ENCODE results near the gene VCL. TPM values are rescaled to one million over a fixed set of nuclear protein-coding genes. Genes with fewer than 3 reads are reported as not detected.

The VCL gene
- total and polyA plus RNA-seq, 9 of the 15 experiments (the other 6 are each of a cell fraction or from before 2014, with no cell fraction given): 29.8 to 186 (median 76.4) TPM

DNA sequence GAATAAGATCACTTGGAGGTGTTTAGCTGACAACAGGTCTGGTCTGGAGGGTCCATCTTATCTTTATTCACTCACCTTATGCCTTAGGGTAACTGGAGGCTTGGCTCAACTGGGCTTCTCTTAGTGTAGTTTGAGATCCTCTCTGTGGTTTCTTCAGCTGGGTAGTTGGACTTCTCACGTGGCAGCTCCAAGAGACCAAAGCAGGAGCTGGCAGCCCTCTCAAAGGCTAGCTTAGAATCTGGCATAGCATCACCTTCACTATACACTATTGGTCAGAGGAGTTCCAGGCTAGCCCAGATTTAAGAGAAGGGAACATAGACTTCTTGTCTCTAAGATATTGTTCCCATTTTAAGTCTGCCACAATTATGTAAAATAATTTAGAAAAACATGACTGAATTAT, 169.5 kb downstream of the VCL start (continued):
- TF ChIP-seq, protein P1, sequence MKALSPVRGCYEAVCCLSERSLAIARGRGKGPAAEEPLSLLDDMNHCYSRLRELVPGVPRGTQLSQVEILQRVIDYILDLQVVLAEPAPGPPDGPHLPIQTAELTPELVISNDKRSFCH (CRISPR knock-in tag; IDR thresholded peaks at IDR 0.05): no peak
- TF ChIP-seq, protein P1 (tag; IDR thresholded peaks at IDR 0.05): no peak
- TF ChIP-seq ZNF507 (tag; conservative IDR thresholded peaks at IDR 0.05): no peak
- TF ChIP-seq U2AF1 (optimal IDR thresholded peaks at IDR 0.05; ENCODE audit: low read depth, low read length): no peak

Other genes with a start within 250 kb of the VCL start
- gene CHCHD1, start 216.1 kb upstream of the VCL start, total RNA-seq (2014; rRNA removed): 82.9 and 130 TPM in 2 replicates
- gene CHCHD1, start 216.1 kb upstream of the VCL start, total RNA-seq (2014; rRNA removed; fragmentation: Illumina TruSeq; extraction: Trizol): 68.2 and 79.6 TPM in 2 replicates
- gene CHCHD1, start 216.1 kb upstream of the VCL start, total RNA-seq (2015; rRNA removed; fragmentation: Illumina TruSeq; extraction: Trizol): 69.6 and 83.4 TPM in 2 replicates
- 52.9 and 54.9 TPM in 2 replicates for gene CHCHD1, start 216.1 kb upstream of the VCL start, total RNA-seq (2021)
- gene CHCHD1, start 216.1 kb upstream of the VCL start, polyA plus RNA-seq (2011; rRNA removed): 84.9 and 110 TPM in 2 replicates
- gene CHCHD1, start 216.1 kb upstream of the VCL start, polyA plus RNA-seq (2014; fragmentation: Illumina TruSeq; extraction: Trizol): 59.5 and 75.0 TPM in 2 replicates
- 100 to 1,000 TPM in 1 of 2 experiments, 10 to 100 TPM in 1; 89.7 to 114 TPM for gene CHCHD1, start 216.1 kb upstream of the VCL start, polyA plus RNA-seq (2014; fragmentation: Nextera tagmentation; extraction: Ambion mirVana)
- 126 and 135 TPM in 2 replicates for gene CHCHD1, start 216.1 kb upstream of the VCL start, polyA plus RNA-seq (2014; rRNA removed)
- gene ZSWIM8, start 212.5 kb upstream of the VCL start, total RNA-seq (2014; rRNA removed): 21.9 and 34.2 TPM in 2 replicates
- gene ZSWIM8, start 212.5 kb upstream of the VCL start, total RNA-seq (2014; rRNA removed; fragmentation: Illumina TruSeq; extraction: Trizol): 14.9 and 15.0 TPM in 2 replicates
- 26.7 and 30.0 TPM in 2 replicates for gene ZSWIM8, start 212.5 kb upstream of the VCL start, total RNA-seq (2015; rRNA removed; fragmentation: Illumina TruSeq; extraction: Trizol)
- gene ZSWIM8, start 212.5 kb upstream of the VCL start, total RNA-seq (2021): 43.4 and 45.6 TPM in 2 replicates
- 35.1 and 76.4 TPM in 2 replicates for gene ZSWIM8, start 212.5 kb upstream of the VCL start, polyA plus RNA-seq (2011; rRNA removed)
- 40.7 and 51.3 TPM in 2 replicates for gene ZSWIM8, start 212.5 kb upstream of the VCL start, polyA plus RNA-seq (2014; fragmentation: Illumina TruSeq; extraction: Trizol)
- gene ZSWIM8, start 212.5 kb upstream of the VCL start, polyA plus RNA-seq (2014; fragmentation: Nextera tagmentation; extraction: Ambion mirVana): 1 to 10 TPM; 5.6 to 6.2 TPM
- gene ZSWIM8, start 212.5 kb upstream of the VCL start, polyA plus RNA-seq (2014; rRNA removed): 38.4 and 47.8 TPM in 2 replicates
- 27.2 and 32.1 TPM in 2 replicates for gene NDST2, start 186.5 kb upstream of the VCL start, total RNA-seq (2014; rRNA removed)
- 12.5 and 14.7 TPM in 2 replicates for gene NDST2, start 186.5 kb upstream of the VCL start, total RNA-seq (2014; rRNA removed; fragmentation: Illumina TruSeq; extraction: Trizol)
- gene NDST2, start 186.5 kb upstream of the VCL start, total RNA-seq (2015; rRNA removed; fragmentation: Illumina TruSeq; extraction: Trizol): 18.2 and 19.6 TPM in 2 replicates
- 33.9 and 35.7 TPM in 2 replicates for gene NDST2, start 186.5 kb upstream of the VCL start, total RNA-seq (2021)
- gene NDST2, start 186.5 kb upstream of the VCL start, polyA plus RNA-seq (2011; rRNA removed): 23.8 and 31.6 TPM in 2 replicates
- 22.6 TPM in 2 replicates for gene NDST2, start 186.5 kb upstream of the VCL start, polyA plus RNA-seq (2014; fragmentation: Illumina TruSeq; extraction: Trizol)
- gene NDST2, start 186.5 kb upstream of the VCL start, polyA plus RNA-seq (2014; fragmentation: Nextera tagmentation; extraction: Ambion mirVana): 1 to 10 TPM; 4.7 to 6.3 TPM
- gene NDST2, start 186.5 kb upstream of the VCL start, polyA plus RNA-seq (2014; rRNA removed): 30.5 and 31.4 TPM in 2 replicates
- gene CAMK2G, start 123.6 kb upstream of the VCL start, total RNA-seq (2014; rRNA removed): 23.4 and 26.7 TPM in 2 replicates
- 22.3 and 25.1 TPM in 2 replicates for gene CAMK2G, start 123.6 kb upstream of the VCL start, total RNA-seq (2014; rRNA removed; fragmentation: Illumina TruSeq; extraction: Trizol)
- gene CAMK2G, start 123.6 kb upstream of the VCL start, total RNA-seq (2015; rRNA removed; fragmentation: Illumina TruSeq; extraction: Trizol): 32.2 and 33.2 TPM in 2 replicates
- 29.5 and 32.6 TPM in 2 replicates for gene CAMK2G, start 123.6 kb upstream of the VCL start, total RNA-seq (2021)
- 37.5 and 41.6 TPM in 2 replicates for gene CAMK2G, start 123.6 kb upstream of the VCL start, polyA plus RNA-seq (2011; rRNA removed)
- gene CAMK2G, start 123.6 kb upstream of the VCL start, polyA plus RNA-seq (2014; fragmentation: Illumina TruSeq; extraction: Trizol): 35.5 and 37.9 TPM in 2 replicates
- 10 to 100 TPM in 1 of 2 experiments, 1 to 10 TPM in 1; 9.0 to 10.4 TPM for gene CAMK2G, start 123.6 kb upstream of the VCL start, polyA plus RNA-seq (2014; fragmentation: Nextera tagmentation; extraction: Ambion mirVana)
- 36.2 and 37.2 TPM in 2 replicates for gene CAMK2G, start 123.6 kb upstream of the VCL start, polyA plus RNA-seq (2014; rRNA removed)
- gene PLAU, start 87.0 kb upstream of the VCL start, total RNA-seq (2014; rRNA removed): 2.1 and 2.9 TPM in 2 replicates
- 3.2 and 3.3 TPM in 2 replicates for gene PLAU, start 87.0 kb upstream of the VCL start, total RNA-seq (2014; rRNA removed; fragmentation: Illumina TruSeq; extraction: Trizol)
- gene PLAU, start 87.0 kb upstream of the VCL start, total RNA-seq (2015; rRNA removed; fragmentation: Illumina TruSeq; extraction: Trizol): 16.9 and 17.5 TPM in 2 replicates
- gene PLAU, start 87.0 kb upstream of the VCL start, total RNA-seq (2021): 4.1 and 4.4 TPM in 2 replicates
- 3.4 and 5.8 TPM in 2 replicates for gene PLAU, start 87.0 kb upstream of the VCL start, polyA plus RNA-seq (2011; rRNA removed)
- gene PLAU, start 87.0 kb upstream of the VCL start, polyA plus RNA-seq (2014; fragmentation: Illumina TruSeq; extraction: Trizol): 4.6 and 4.9 TPM in 2 replicates
- 1 to 10 TPM; 2.3 to 2.5 TPM for gene PLAU, start 87.0 kb upstream of the VCL start, polyA plus RNA-seq (2014; fragmentation: Nextera tagmentation; extraction: Ambion mirVana)
- gene PLAU, start 87.0 kb upstream of the VCL start, polyA plus RNA-seq (2014; rRNA removed): 2.6 and 4.2 TPM in 2 replicates
- 44.3 and 48.1 TPM in 2 replicates for gene AP3M1, start 152.7 kb downstream of the VCL start, total RNA-seq (2014; rRNA removed)
- 67.1 and 75.5 TPM in 2 replicates for gene AP3M1, start 152.7 kb downstream of the VCL start, total RNA-seq (2014; rRNA removed; fragmentation: Illumina TruSeq; extraction: Trizol)
- gene AP3M1, start 152.7 kb downstream of the VCL start, total RNA-seq (2015; rRNA removed; fragmentation: Illumina TruSeq; extraction: Trizol): 61.4 and 67.6 TPM in 2 replicates
- gene AP3M1, start 152.7 kb downstream of the VCL start, total RNA-seq (2021): 66.8 and 67.8 TPM in 2 replicates
- 109 and 135 TPM in 2 replicates for gene AP3M1, start 152.7 kb downstream of the VCL start, polyA plus RNA-seq (2011; rRNA removed)
- gene AP3M1, start 152.7 kb downstream of the VCL start, polyA plus RNA-seq (2014; fragmentation: Illumina TruSeq; extraction: Trizol): 86.9 and 105 TPM in 2 replicates
- 10 to 100 TPM; 54.7 to 89.9 TPM for gene AP3M1, start 152.7 kb downstream of the VCL start, polyA plus RNA-seq (2014; fragmentation: Nextera tagmentation; extraction: Ambion mirVana)
- 51.5 and 68.4 TPM in 2 replicates for gene AP3M1, start 152.7 kb downstream of the VCL start, polyA plus RNA-seq (2014; rRNA removed)
- gene ADK, start 153.1 kb downstream of the VCL start, total RNA-seq (2014; rRNA removed): 50.5 and 54.2 TPM in 2 replicates
- 72.6 and 87.9 TPM in 2 replicates for gene ADK, start 153.1 kb downstream of the VCL start, total RNA-seq (2014; rRNA removed; fragmentation: Illumina TruSeq; extraction: Trizol)
- 61.1 and 65.4 TPM in 2 replicates for gene ADK, start 153.1 kb downstream of the VCL start, total RNA-seq (2015; rRNA removed; fragmentation: Illumina TruSeq; extraction: Trizol)
- gene ADK, start 153.1 kb downstream of the VCL start, total RNA-seq (2021): 73.6 and 75.1 TPM in 2 replicates
- 55.4 and 88.5 TPM in 2 replicates for gene ADK, start 153.1 kb downstream of the VCL start, polyA plus RNA-seq (2011; rRNA removed)
- 77.8 and 78.9 TPM in 2 replicates for gene ADK, start 153.1 kb downstream of the VCL start, polyA plus RNA-seq (2014; fragmentation: Illumina TruSeq; extraction: Trizol)
- gene ADK, start 153.1 kb downstream of the VCL start, polyA plus RNA-seq (2014; fragmentation: Nextera tagmentation; extraction: Ambion mirVana): 10 to 100 TPM; 83.6 to 97.8 TPM
- 65.8 and 71.0 TPM in 2 replicates for gene ADK, start 153.1 kb downstream of the VCL start, polyA plus RNA-seq (2014; rRNA removed)

All from K562 (cell line).